HG03469 (cell line): ENCODE data around the gene LRP11.
"Not testable (repeated sequence)": the region's sequence is repeated elsewhere in the genome, so short reads cannot be mapped to it uniquely, and the experiment has no call there.

ENCODE experiments used
- ATAC-seq: cut with Tn5 transposase; IDR thresholded peaks from one replicate; pipeline ENCODE4 v1.9.1; 2021; ENCODE audit warnings: mild to moderate bottlenecking, moderate library complexity, moderate number of reproducible peaks; ENCODE audit not compliant: unreplicated experiment

Gene LRP11, protein sequence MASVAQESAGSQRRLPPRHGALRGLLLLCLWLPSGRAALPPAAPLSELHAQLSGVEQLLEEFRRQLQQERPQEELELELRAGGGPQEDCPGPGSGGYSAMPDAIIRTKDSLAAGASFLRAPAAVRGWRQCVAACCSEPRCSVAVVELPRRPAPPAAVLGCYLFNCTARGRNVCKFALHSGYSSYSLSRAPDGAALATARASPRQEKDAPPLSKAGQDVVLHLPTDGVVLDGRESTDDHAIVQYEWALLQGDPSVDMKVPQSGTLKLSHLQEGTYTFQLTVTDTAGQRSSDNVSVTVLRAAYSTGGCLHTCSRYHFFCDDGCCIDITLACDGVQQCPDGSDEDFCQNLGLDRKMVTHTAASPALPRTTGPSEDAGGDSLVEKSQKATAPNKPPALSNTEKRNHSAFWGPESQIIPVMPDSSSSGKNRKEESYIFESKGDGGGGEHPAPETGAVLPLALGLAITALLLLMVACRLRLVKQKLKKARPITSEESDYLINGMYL

GRCh38 chr6:149863698-149864577, at the start of gene LRP11:
Gene LRP11, minus strand, starts transcription at chr6:149864359. Its CDS starts 339 bp downstream, at chr6:149864020.
- peak; percentile 71 for ATAC-seq

GRCh38 chr6:149913540-149914240, 49.5 kb upstream of the LRP11 start:
- ATAC-seq: no peak

GRCh38 chr6:149913085-149913484, 48.9 kb upstream of the LRP11 start:
- ATAC-seq: no peak

- not testable (repeated sequence) for ATAC-seq
Observed at GRCh38 chr6:149912680-149913079, 48.5 kb upstream of the LRP11 start.

GRCh38 chr6:149910721-149911151, 46.6 kb upstream of the LRP11 start:
- no peak for ATAC-seq

DNA sequence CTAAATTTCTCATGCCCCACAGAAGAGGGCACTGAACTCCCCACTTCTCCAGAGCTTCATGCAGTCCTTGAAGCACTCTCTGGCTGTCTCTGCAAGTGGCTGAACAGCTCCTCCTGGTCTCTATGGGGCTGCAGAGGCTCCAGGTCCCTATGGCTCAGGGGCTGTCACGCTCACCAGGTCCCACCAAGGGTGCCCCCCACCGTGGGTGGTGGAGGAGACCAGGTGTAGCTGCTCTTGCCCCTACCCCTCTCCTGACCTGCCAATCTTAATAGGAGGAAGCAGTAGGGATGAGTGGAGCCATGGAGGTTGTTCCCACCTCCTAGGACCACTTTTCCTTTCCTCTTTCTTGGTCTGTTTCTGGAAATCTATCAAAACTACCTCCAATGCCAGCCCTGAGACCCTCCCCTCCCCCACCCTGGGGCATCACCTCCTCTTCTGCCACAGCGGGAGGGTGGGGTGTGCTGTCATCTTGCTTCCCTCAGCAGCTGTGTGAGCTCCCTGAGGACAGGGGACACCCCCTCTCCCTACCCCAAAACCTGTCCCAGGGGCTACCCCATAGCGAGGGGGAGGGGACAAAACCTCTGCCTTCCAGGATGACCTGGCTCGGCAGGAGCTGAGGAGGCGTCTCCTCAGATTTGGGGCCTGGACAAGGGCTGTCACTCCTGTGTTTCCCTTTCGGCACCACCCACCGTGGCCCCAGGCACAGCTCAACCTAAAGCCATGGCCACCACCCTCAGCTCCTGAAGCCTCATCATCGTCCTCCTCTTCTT, 45.7 kb upstream of the LRP11 start:
- ATAC-seq: no peak

DNA sequence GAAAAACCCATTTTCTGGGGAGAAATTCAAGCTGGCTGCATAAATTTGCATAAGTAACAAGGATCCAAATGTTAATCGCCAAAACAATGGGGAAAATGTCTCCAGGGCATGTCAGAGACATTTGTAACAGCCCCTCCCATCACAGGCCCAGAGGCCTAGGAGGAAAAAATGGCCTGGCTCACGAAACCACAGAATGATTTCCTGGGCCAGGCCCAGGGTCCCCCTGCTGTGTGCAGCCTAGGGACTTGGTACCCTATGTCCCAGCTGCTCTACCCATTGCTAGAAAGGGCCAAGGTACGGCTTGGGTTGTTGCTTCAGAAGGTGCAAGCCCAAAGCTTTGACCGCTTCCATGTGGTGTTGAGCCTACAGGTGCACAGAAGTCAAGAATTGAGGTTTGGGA, 44.3 kb upstream of the LRP11 start:
- ATAC-seq: not testable (repeated sequence)

GRCh38 chr6:149907317-149907716, 43.2 kb upstream of the LRP11 start:
- no peak for ATAC-seq

DNA sequence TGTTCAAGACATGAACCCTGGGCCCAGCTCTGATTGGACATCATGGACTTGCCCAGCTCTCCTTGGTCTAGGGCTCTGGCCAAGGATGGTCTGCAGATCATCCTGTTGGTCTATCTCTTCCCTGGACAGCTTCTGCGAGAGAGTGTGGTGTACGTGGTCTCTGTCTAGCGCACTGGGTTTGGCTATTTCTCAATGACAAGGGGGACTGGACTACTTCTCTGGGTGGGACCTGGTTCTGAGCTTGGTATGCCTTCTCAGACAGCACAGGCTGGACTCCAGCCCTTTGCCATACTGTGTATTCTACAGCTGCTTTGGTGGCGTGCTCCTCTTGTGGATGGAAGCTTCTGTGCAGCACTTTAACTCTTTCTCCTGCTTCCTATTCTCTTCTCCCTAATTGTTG, 42.2 kb upstream of the LRP11 start:
- no peak for ATAC-seq

DNA sequence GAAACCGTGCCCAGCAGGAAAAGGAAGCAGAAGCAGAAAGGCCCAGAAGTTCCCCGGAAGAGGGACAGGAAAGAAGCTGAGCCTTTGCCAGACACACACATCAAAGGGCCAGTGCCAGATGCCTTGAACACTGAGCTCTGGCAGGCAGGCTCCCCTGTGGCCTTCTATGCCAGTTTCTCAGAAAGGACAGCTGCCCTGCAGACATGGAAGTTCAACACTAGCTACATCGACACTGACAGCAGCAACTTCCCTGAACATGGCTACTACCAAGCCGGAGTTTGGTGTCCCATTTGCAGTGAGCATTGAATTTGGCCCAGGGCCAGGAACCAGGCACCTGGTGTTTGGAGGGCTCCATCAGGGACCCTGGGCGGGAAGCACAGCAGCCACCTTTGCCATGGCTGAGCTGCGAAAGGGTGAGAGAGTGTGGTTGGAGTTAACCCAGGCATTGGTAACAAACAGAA, 41.8 kb upstream of the LRP11 start:
- no peak for ATAC-seq

DNA sequence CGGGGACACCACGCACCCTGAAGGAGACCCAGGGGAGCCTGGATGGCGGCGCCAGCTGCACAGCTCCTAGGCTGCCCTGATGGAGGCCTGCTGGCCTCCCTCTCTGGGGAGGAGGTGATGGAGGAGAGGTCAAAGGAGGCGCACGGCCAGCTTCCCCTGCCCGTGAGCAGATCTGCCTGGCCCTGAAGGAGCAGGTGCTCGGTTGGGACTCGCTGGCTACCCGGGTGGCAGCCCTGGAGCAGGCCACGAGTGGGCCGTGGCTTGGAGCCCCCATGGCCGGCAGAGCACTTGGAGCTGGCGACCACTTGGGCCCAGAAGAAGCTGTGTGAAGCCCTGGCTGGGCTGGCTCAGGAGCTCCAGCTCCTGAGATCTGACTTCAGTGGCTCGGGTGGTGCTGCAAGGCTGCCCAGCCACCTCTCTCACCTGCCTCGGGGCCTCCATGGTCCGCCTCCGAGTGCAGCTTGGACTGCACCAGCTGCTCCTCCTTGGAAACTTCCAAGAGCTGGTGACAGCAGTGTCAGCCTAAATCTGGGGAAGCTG, 41.3 kb upstream of the LRP11 start:
- no peak for ATAC-seq

DNA sequence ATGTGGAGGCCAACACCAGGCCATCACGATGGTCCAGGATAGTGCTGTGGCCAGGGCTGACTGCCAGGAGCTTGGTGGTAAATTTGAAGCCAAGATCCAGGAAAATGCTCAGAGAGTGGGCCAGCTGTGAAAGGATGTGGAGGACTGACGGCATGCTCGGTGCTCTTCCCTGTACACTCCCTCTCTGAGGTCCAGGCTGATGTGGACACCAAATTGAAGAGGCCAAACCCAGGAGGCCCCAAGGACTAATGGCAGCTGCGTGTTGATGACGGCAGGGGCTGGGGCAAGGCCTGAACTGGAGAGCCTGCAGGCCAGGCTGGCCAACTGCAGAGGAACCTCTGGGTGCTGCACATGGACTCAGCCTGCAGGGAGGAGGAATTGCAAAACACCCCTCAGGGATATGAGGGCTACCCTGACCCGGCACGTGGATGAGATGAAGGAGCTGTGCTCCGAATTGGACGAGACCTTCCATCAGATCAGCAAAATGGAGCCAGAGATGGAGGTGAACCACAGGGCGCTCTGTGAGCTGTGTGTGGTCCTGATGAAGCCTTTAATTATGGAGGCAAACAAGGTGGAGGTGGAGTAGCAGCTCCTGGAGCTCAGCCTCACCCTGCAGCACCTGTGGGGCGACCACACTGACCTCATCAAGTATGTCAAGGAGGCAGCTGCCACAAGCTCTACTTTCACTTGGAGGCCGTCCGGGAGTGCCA, 40.7 kb upstream of the LRP11 start:
- ATAC-seq: no peak

DNA sequence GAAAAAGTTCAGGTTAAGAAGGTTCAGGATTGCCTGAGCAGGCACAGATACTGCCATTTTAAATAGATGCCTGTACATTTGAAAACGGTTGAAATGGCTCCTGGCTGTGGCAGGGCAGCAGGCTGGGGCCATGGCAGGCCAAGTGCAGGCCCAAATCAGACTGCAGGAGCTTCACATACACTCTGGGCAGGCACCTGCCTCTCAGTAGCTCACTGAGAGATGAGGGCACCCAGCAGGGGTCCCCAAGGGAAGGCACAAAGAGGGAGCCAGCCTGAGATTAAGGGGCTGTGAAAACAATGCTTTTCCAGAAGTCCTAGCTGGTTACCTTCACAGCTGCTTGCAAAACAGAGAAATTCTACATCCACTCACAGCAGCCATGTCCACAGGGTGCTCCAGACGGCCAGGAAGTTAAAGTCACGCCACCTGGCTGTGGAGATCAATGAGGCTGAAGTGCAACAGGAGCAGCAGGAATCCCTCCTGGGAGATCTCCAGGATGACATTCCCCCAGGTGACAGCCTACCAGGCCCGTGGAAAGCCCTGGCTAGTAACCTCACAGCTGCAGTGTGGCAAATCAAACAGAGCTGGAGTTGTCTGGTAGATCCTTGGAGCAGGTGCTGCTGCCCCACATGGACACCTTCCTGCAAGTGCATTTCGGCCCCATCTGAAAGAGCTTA, 39.9 kb upstream of the LRP11 start:
- ATAC-seq: no peak

GRCh38 chr6:149901444-149902140, 37.4 kb upstream of the LRP11 start:
- no peak for ATAC-seq

DNA sequence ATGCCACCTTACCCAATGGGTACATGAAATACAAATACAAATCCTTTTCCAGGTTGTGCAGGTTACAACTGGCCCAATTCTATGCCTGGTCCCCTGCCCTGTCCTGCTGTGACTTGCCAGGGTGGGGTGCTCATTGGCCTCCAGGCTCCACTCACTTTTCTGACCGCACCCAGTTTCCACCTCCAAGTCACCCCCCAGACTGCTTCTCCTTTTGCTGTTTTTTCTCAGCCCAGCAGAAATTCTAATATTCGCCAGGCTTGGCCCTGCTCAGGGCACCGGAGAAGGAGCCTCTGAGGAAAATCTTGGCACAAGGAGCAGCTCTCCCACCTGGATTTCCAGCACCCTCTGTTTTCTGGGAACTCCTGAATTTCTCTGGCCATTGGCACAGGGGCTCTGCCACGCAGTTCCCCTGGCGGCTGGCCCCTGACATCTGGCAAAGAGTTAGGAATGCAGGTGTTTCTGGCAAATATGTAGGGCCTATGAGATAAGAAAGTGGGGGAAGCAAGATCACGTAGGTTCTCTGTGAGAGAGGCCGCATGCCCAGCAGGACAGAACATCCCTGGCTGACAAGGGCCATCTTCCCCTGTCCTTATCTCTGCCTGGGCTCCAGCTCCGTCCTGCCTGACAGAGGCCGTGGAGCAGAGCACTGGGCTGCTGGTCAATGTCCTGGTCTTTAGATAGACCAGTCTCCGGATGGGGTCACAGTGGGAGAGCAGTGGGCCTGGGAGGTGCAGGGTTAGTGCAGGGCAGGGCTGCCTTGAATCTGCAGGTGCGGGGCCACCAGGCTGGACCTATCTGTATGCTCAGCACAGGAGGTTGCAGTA, 36.7 kb upstream of the LRP11 start:
- no peak for ATAC-seq

DNA sequence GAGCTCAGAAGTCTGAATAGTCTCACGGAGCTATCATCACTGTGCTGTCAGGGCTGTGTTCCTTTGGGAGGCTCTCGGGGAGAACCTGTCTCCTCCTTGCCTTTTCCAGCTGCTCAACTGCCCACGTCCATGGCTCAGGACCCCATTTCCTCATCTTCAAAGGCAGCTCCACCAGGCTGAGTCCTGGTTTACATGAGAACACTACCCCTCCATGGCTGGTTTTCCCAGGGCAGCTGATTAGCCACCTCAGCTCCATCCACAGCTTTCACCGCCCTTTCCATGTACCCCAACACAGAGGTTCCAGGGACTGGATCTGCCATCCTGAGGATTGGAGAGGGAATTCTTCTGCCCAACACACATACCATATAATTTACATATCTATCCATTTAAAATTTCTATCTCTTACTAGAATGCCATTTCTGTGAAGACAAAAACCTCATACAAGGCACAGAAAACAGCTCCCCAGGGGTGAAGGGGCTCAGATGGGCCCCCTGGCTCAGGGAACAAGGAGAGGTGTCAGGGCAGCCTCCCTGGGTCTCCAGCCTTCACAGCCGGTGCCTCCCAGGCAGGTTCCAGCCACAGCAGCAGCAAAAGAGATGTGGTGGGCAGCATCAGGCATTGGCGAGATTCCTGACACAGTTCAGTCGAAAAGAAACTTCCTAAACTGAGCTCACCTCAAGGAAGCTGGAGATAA, 35.9 kb upstream of the LRP11 start:
- no peak for ATAC-seq

GRCh38 chr6:149899486-149899885, 35.3 kb upstream of the LRP11 start:
- no peak for ATAC-seq
